Ascending aorta (tissue), 2 donors: ENCODE results near the gene CCDC38. TPM values are rescaled to one million over a fixed set of nuclear protein-coding genes. Genes with fewer than 3 reads are reported as not detected.
A peak's percentile ranks its signal among the peaks of the same experiment; 100 is the strongest.

Experiments
- DNase-seq, 2 donors: peaks; one replicate each; pipeline ENCODE4 v3.0.0-alpha.2; 2019; ENCODE audit warnings: low spot score in 2 of 2
- H3K27ac ChIP-seq, 2 donors: fragments of 200-600 bp; sonication (generic); one replicate each; pipeline ENCODE4 v1.5.1; 2016 to 2017; ENCODE audit warnings: mild to moderate bottlenecking in 1 of 2
- H3K27me3 ChIP-seq: fragments of 200-600 bp; sonication (generic); one replicate; pipeline ENCODE4 v1.5.1; 2017
- H3K36me3 ChIP-seq, 2 donors: fragments of 200-600 bp; sonication (generic); one replicate each; pipeline ENCODE4 v1.5.1; 2016
- H3K4me1 ChIP-seq, 2 donors: fragments of 200-600 bp; sonication (generic); one replicate each; pipeline ENCODE4 v1.5.1; 2016 to 2017; ENCODE audit warnings: mild to moderate bottlenecking in 1 of 2
- H3K4me3 ChIP-seq, 2 donors: fragments of 200-600 bp; sonication (generic); one replicate each; pipeline ENCODE4 v1.5.1; 2016 to 2017; ENCODE audit warnings: mild to moderate bottlenecking in 1 of 2
- H3K9me3 ChIP-seq, 2 donors: fragments of 200-600 bp; sonication (generic); one replicate each; pipeline ENCODE4 v1.5.1; 2016
- CTCF ChIP-seq, 3 experiments: fragments of 200-600 bp in 2 of 3; fragments of 450-650 bp in 1 of 3; sonication (generic) in 2 of 3; IDR thresholded peaks; one replicate each; pipeline ENCODE4 v1.5.1; 2016 to 2019; ENCODE audit warnings: antibody characterized with exemption in 3 of 3, mild to moderate bottlenecking in 1 of 3, moderate library complexity in 1 of 3
- intact Hi-C: fragments of 100-400 bp; cut with DNase I; formaldehyde crosslinking; loops from one replicate; pipeline ENCODE4 v1.15.1; 2023
- total RNA-seq: library from RNA; depleted of rRNA; stranded (reverse); fragments of >200 nt; gene quantifications from one replicate; pipeline ENCODE4 v1.1.0, GENCODE V29; 2016

CCDC38 gene
- total RNA-seq, 1 donor from 2014 or later: not detected

GRCh38 chr12:95862038-95862437 lies 80.4 kb downstream of the CCDC38 start:
- Histone ChIP-seq H3K9me3 (no peaks in the 10 kb centered on the region), H3K36me3 (peaks cover 21 to 37% of the 10 kb centered on the region in 2 donors), H3K27ac (no peak overlapping the region), H3K27me3 (no peaks in the 10 kb centered on the region), H3K4me3 (no peak overlapping the region), H3K4me1 (peaks cover 9 to 12% of the 10 kb centered on the region in 2 donors)
- TF ChIP-seq CTCF (IDR thresholded peaks at IDR 0.05): no peak
- DNase-seq: no peak
- intact Hi-C loops: no loop called here

GRCh38 chr12:95859947-95860850 lies 82.2 kb downstream of the CCDC38 start:
- peak overlapping the region; percentile 80 to 81 for H3K4me3 ChIP-seq
- H3K4me1 ChIP-seq: peaks cover 9 to 12% of the 10 kb centered on the region in 2 donors
- no peak overlapping the region for H3K27ac ChIP-seq
- H3K36me3 ChIP-seq: peaks cover 21 to 27% of the 10 kb centered on the region in 2 donors
- no peaks in the 10 kb centered on the region for H3K9me3 ChIP-seq
- TF ChIP-seq CTCF (IDR thresholded peaks at IDR 0.05): no peak
- H3K27me3 ChIP-seq: no peaks in the 10 kb centered on the region
- no peak for DNase-seq
- intact Hi-C loops: loop anchor here (1.0 kb wide), 1 partner anchor 312 kb away; no protein-coding TSS in a partner anchor

- Histone ChIP-seq H3K27me3 (no peaks in the 10 kb centered on the region), H3K27ac (peak overlapping the region; percentile 52 to 58), H3K4me3 (peak overlapping the region; percentile 80 to 81), H3K9me3 (no peaks in the 10 kb centered on the region), H3K36me3 (peaks cover 20 to 21% of the 10 kb centered on the region in 2 donors), H3K4me1 (peaks cover 9 to 12% of the 10 kb centered on the region in 2 donors)
- DNase-seq: no peak
- no peak for TF ChIP-seq CTCF (IDR thresholded peaks at IDR 0.05)
- intact Hi-C loops: loop anchor here (1.0 kb wide), 1 partner anchor 311 kb away; no protein-coding TSS in a partner anchor
Observed at GRCh38 chr12:95859344-95859816, 83.0 kb downstream of the CCDC38 start.

GRCh38 chr12:95858451-95859343 lies 83.7 kb downstream of the CCDC38 start, which contains the start of gene SNRPF:
Gene SNRPF (plus strand): TSS chr12:95858952. CDS start chr12:95859074, 122 bp downstream.
- H3K4me1 ChIP-seq: peaks cover 9 to 12% of the 10 kb centered on the region in 2 donors
- no peaks in the 10 kb centered on the region for H3K9me3 ChIP-seq
- DNase-seq: peak; percentile 85 to 98
- peak within 1 kb of the TSS; percentile 52 to 58 for H3K27ac ChIP-seq
- H3K36me3 ChIP-seq: peaks cover 20% of the 10 kb centered on the region in 2 donors
- peak in 1 of 3 experiments; percentile 24 for TF ChIP-seq CTCF (IDR thresholded peaks at IDR 0.05)
- intact Hi-C loops: loop anchor here (1.0 kb wide), 1 partner anchor 310 kb away; no protein-coding TSS in a partner anchor
- peak within 1 kb of the TSS; percentile 80 to 81 for H3K4me3 ChIP-seq
- H3K27me3 ChIP-seq: no peaks in the 10 kb centered on the region

GRCh38 chr12:95857799-95858198 lies 84.6 kb downstream of the CCDC38 start:
- no peak overlapping the region for H3K27ac ChIP-seq
- intact Hi-C loops: no loop called here
- DNase-seq: no peak
- peaks cover 9 to 12% of the 10 kb centered on the region in 2 donors for H3K4me1 ChIP-seq
- peaks cover 11 to 13% of the 10 kb centered on the region in 2 donors for H3K36me3 ChIP-seq
- TF ChIP-seq CTCF (IDR thresholded peaks at IDR 0.05): no peak
- H3K9me3 ChIP-seq: no peaks in the 10 kb centered on the region
- H3K27me3 ChIP-seq: no peaks in the 10 kb centered on the region
- H3K4me3 ChIP-seq: peak overlapping the region; percentile 80 to 81
